MCF 10A (cell line): Measurements from ENCODE around the gene STN1. TPM values are rescaled to one million over a fixed set of nuclear protein-coding genes. Genes with fewer than 3 reads are reported as not detected.

Source experiments
- BruUV-seq: library from RNA; stranded (reverse); fragments of 400-500 nt; replicated peaks from 2 replicates; lab custom pipeline; 2021; lab: Mats Ljungman, UMichigan
- CTCF ChIA-PET: fragments of 300-600 bp; sonication (Branson Sonifier 250); formaldehyde crosslinking; extraction: SDS; loops from one replicate; lab custom pipeline; 2021; ENCODE audit warnings: antibody characterized with exemption, inconsistent platforms; lab: Yijun Ruan, JAX
- POLR2A ChIA-PET: fragments of 300-600, 350-650 bp; sonication (Branson Sonifier 250); formaldehyde crosslinking; extraction: SDS; loops from one replicate; lab custom pipeline; 2020; ENCODE audit warnings: antibody characterized with exemption, inconsistent platforms; lab: Yijun Ruan, JAX
- DNase-seq: peaks from one replicate; pipeline ENCODE4 v3.0.0-alpha.2; 2018; ENCODE audit not compliant: unreplicated experiment
- H3K27ac Mint-ChIP-seq: one replicate; pipeline ENCODE4 v1.8.0; 2022; ENCODE audit warnings: mild to moderate bottlenecking, low read depth, mixed read lengths; ENCODE audit not compliant: unreplicated experiment
- H3K27me3 Mint-ChIP-seq: one replicate; pipeline ENCODE4 v1.8.0; 2022; ENCODE audit warnings: mixed read lengths; ENCODE audit not compliant: insufficient read depth, unreplicated experiment
- H3K36me3 Mint-ChIP-seq: one replicate; pipeline ENCODE4 v1.8.0; 2022; ENCODE audit warnings: mild to moderate bottlenecking, moderate library complexity, mixed read lengths; ENCODE audit not compliant: insufficient read depth, unreplicated experiment
- H3K4me1 Mint-ChIP-seq: one replicate; pipeline ENCODE4 v1.8.0; 2022; ENCODE audit warnings: mixed read lengths; ENCODE audit not compliant: insufficient read depth, unreplicated experiment
- H3K4me3 Mint-ChIP-seq: one replicate; pipeline ENCODE4 v1.8.0; 2022; ENCODE audit warnings: mild to moderate bottlenecking, moderate library complexity, mixed read lengths; ENCODE audit not compliant: unreplicated experiment
- H3K9me3 Mint-ChIP-seq: one replicate; pipeline ENCODE4 v1.8.0; 2022; ENCODE audit warnings: mixed read lengths; ENCODE audit not compliant: unreplicated experiment
- CTCF ChIP-seq: fragments of 200-600 bp; IDR thresholded peaks from one replicate; pipeline ENCODE4 v1.8.0; 2022; ENCODE audit warnings: antibody characterized with exemption, mild to moderate bottlenecking; ENCODE audit not compliant: unreplicated experiment
- intact Hi-C: fragments of 100-400 bp; cut with micrococcal nuclease; formaldehyde crosslinking; loops from 2 replicates; pipeline ENCODE4 v1.14.1; 2022
- total RNA-seq: library from RNA; stranded (reverse); gene quantifications from 2 replicates; pipeline ENCODE4 v1.2.3, GENCODE V29; 2022

The STN1 gene
- total RNA-seq, 1 experiment from 2014 or later = 46.7 TPM

- no peak for DNase-seq
- Mint-ChIP-seq H3K9me3 (no peaks in the 10 kb centered on the region), H3K27ac (no peak overlapping the region), H3K27me3 (no peaks in the 10 kb centered on the region), H3K4me1 (peaks cover 6% of the 10 kb centered on the region), H3K4me3 (no peak overlapping the region), H3K36me3 (no peaks in the 10 kb centered on the region)
- TF ChIP-seq CTCF = no peak
- intact Hi-C loops = no loop called here
- BruUV-seq = no TSS peak
- ChIA-PET CTCF (interaction anchor here (0.6 to 1.1 kb wide), 2 partner anchors 45 to 155 kb away, joined by 3 read pairs; no protein-coding TSS in a partner anchor), POLR2A (no interaction called here)
These were observed 77.3 kb downstream of the STN1 start for GRCh38 chr10:103840740-103841070.

- ChIA-PET CTCF (interaction anchor here (0.6 to 2.2 kb wide), 5 partner anchors 8 to 154 kb away, joined by 3 to 7 read pairs (median 4); no protein-coding TSS in a partner anchor), POLR2A (no interaction called here)
- Mint-ChIP-seq H3K4me1 (peaks cover 6% of the 10 kb centered on the region), H3K4me3 (no peak overlapping the region), H3K36me3 (no peaks in the 10 kb centered on the region), H3K27ac (no peak overlapping the region), H3K27me3 (no peaks in the 10 kb centered on the region), H3K9me3 (no peaks in the 10 kb centered on the region)
- TF ChIP-seq CTCF = no peak
- no peak for DNase-seq
- intact Hi-C loops = no loop called here
- no TSS peak for BruUV-seq
These were observed 77.9 kb downstream of the STN1 start for GRCh38 chr10:103839872-103840739.

- POLR2A ChIA-PET = no interaction called here
- CTCF ChIA-PET = interaction anchor here (0.9 to 2.2 kb wide), 4 partner anchors 9 to 153 kb away, joined by 3 to 7 read pairs (median 5); no protein-coding TSS in a partner anchor
- peaks cover 6% of the 10 kb centered on the region for H3K4me1 Mint-ChIP-seq
These were observed 78.5 kb downstream of the STN1 start for GRCh38 chr10:103839519-103839871.

More at GRCh38 chr10:103839519-103839871, 78.5 kb downstream of the STN1 start:
- TF ChIP-seq CTCF = no peak
- intact Hi-C loops = no loop called here
- Mint-ChIP-seq H3K27ac (no peak overlapping the region), H3K9me3 (no peaks in the 10 kb centered on the region), H3K36me3 (no peaks in the 10 kb centered on the region), H3K27me3 (no peaks in the 10 kb centered on the region), H3K4me3 (no peak overlapping the region)
- BruUV-seq = no TSS peak
- DNase-seq = no peak
